CD4-positive, alpha-beta T cell (primary cell): ENCODE data around the gene LRRC8D. TPM values are rescaled to one million over a fixed set of nuclear protein-coding genes. Genes with fewer than 3 reads are reported as not detected.

ENCODE experiments used
- ATAC-seq: fragments of 200-7000 bp; cut with Tn5 transposase; one replicate; pipeline ENCODE4 v1.10.0; 2022; ENCODE audit warnings: mild to moderate bottlenecking; ENCODE audit not compliant: poor library complexity
- CTCF ChIA-PET: fragments of 350-600 bp; sonication (Branson Sonifier 250); formaldehyde crosslinking; loops from one replicate; lab custom pipeline; 2021; ENCODE audit warnings: antibody characterized with exemption, inconsistent platforms; lab: Charles Lee
- POLR2A ChIA-PET: fragments of 350-600 bp; sonication (Branson Sonifier 250); formaldehyde crosslinking; loops from one replicate; lab custom pipeline; 2021; ENCODE audit warnings: antibody characterized with exemption, inconsistent platforms; lab: Charles Lee
- DNase-seq, 14 experiments: peaks; one replicate each; pipeline ENCODE4 v3.0.0-alpha.2; 2013 to 2020; ENCODE audit warnings: mixed read lengths in 2 of 14
- H3K27ac ChIP-seq, 2 donors: one replicate each; pipeline versions ENCODE4 v1.5.1 to v1.7.0; 2013; ENCODE audit warnings: low read length in 2 of 2, low read depth in 1 of 2, mild to moderate bottlenecking in 1 of 2
- H3K27me3 ChIP-seq, 2 experiments: 1 replicate in 1 of 2; 2 replicates in 1 of 2; pipeline versions ENCODE4 v1.6.1 to v1.7.0; 2013; ENCODE audit warnings: low read length in 2 of 2, control low read depth in 1 of 2, mild to moderate bottlenecking in 1 of 2, moderate library complexity in 1 of 2; ENCODE audit not compliant: insufficient read depth in 2 of 2, control insufficient read depth in 1 of 2
- H3K36me3 ChIP-seq: one replicate; pipeline ENCODE4 v1.6.1; 2013; ENCODE audit warnings: low read length, control low read depth; ENCODE audit not compliant: insufficient read depth
- H3K4me1 ChIP-seq: one replicate; pipeline ENCODE4 v1.6.1; 2013; ENCODE audit warnings: low read length, control low read depth; ENCODE audit not compliant: insufficient read depth
- H3K4me3 ChIP-seq: one replicate; pipeline ENCODE4 v1.5.1; 2013; ENCODE audit warnings: mild to moderate bottlenecking, low read length, moderate library complexity
- H3K9me3 ChIP-seq, 2 experiments: 1 replicate in 1 of 2; 2 replicates in 1 of 2; pipeline versions ENCODE4 v1.6.1 to v1.7.0; 2013; ENCODE audit warnings: low read length in 2 of 2, mild to moderate bottlenecking in 2 of 2, control low read depth in 1 of 2, moderate library complexity in 1 of 2; ENCODE audit not compliant: control insufficient read depth in 1 of 2, insufficient read depth in 1 of 2
- H3K27ac Mint-ChIP-seq: one replicate; pipeline ENCODE4 v1.8.0; 2020; ENCODE audit warnings: mixed read lengths
- H3K27me3 Mint-ChIP-seq: one replicate; pipeline ENCODE4 v1.8.0; 2021; ENCODE audit warnings: mixed read lengths
- H3K36me3 Mint-ChIP-seq: one replicate; pipeline ENCODE4 v1.8.0; 2021; ENCODE audit warnings: low read depth, mixed read lengths
- H3K4me1 Mint-ChIP-seq: one replicate; pipeline ENCODE4 v1.8.0; 2021; ENCODE audit warnings: low read depth, mixed read lengths
- H3K4me3 Mint-ChIP-seq: one replicate; pipeline ENCODE4 v1.8.0; 2020; ENCODE audit warnings: mild to moderate bottlenecking, mixed read lengths
- H3K9me3 Mint-ChIP-seq: one replicate; pipeline ENCODE4 v1.8.0; 2020; ENCODE audit warnings: mixed read lengths
- CTCF ChIP-seq: fragments of 200-600 bp; IDR thresholded peaks from one replicate; pipeline ENCODE4 v1.8.0; 2022; ENCODE audit warnings: antibody characterized with exemption, mild to moderate bottlenecking
- intact Hi-C, 2 experiments: fragments of 100-400 bp; cut with DNase I in 1 of 2; cut with micrococcal nuclease in 1 of 2; formaldehyde crosslinking; loops; one replicate each; pipeline versions ENCODE4 v1.15.1 to v1.9.0; 2023 to 2025; cut with DNase I, micrococcal nuclease
- total RNA-seq, 174 experiments: library from RNA in 2 of 174; stranded (reverse) in 2 of 174; gene quantifications; one replicate each; pipeline ENCODE4 v1.2.3 and lab custom pipeline; 2021 to 2026

The LRRC8D gene
- total RNA-seq, 2 experiments from 2014 or later: 15.5 to 18.2 TPM

GRCh38 chr1:89807503-89807902 is 13.3 kb upstream of the LRRC8D start:
- DNase-seq (no peak), ATAC-seq (no peak)
- H3K27me3 Mint-ChIP-seq: peaks cover 10% of the 10 kb centered on the region
- H3K4me1 ChIP-seq: peaks cover 3% of the 10 kb centered on the region
- H3K4me1 Mint-ChIP-seq: no peaks in the 10 kb centered on the region
- H3K36me3 Mint-ChIP-seq: no peaks in the 10 kb centered on the region
- CTCF ChIA-PET: interaction anchor here (1.3 kb wide), 1 partner anchor 45 kb away, joined by 3 read pairs; no protein-coding TSS in a partner anchor
- H3K27me3 ChIP-seq: no peaks in the 10 kb centered on the region
- intact Hi-C loops: loop anchor here in 1 of 2 experiments (5.0 kb wide), 1 partner anchor 35 kb away; no protein-coding TSS in a partner anchor
- no peaks in the 10 kb centered on the region for H3K36me3 ChIP-seq
- no peak for TF ChIP-seq CTCF
- H3K4me3 ChIP-seq: no peak overlapping the region
- no peaks in the 10 kb centered on the region for H3K9me3 Mint-ChIP-seq
- H3K4me3 Mint-ChIP-seq: no peak overlapping the region
- no peak overlapping the region for H3K27ac ChIP-seq
- H3K9me3 ChIP-seq: no peaks in the 10 kb centered on the region
- no peak overlapping the region for H3K27ac Mint-ChIP-seq
- POLR2A ChIA-PET: no interaction called here

- TF ChIP-seq CTCF: no peak
- H3K27me3 ChIP-seq: no peaks in the 10 kb centered on the region
- Mint-ChIP-seq H3K4me1 (no peaks in the 10 kb centered on the region), H3K4me3 (no peak overlapping the region), H3K9me3 (no peaks in the 10 kb centered on the region), H3K27me3 (peaks cover 10% of the 10 kb centered on the region), H3K36me3 (no peaks in the 10 kb centered on the region), H3K27ac (no peak overlapping the region)
- ATAC-seq (no peak), DNase-seq (no peak)
- ChIA-PET CTCF (interaction anchor here (1.3 kb wide), 1 partner anchor 45 kb away, joined by 3 read pairs; no protein-coding TSS in a partner anchor), POLR2A (no interaction called here)
- intact Hi-C loops: loop anchor here in 1 of 2 experiments (5.0 kb wide), 1 partner anchor 34 kb away; no protein-coding TSS in a partner anchor
- peaks cover 3% of the 10 kb centered on the region for H3K4me1 ChIP-seq
- no peaks in the 10 kb centered on the region for H3K36me3 ChIP-seq
- H3K4me3 ChIP-seq: no peak overlapping the region
- no peaks in the 10 kb centered on the region for H3K9me3 ChIP-seq
- H3K27ac ChIP-seq: no peak overlapping the region
These were observed 12.8 kb upstream of the LRRC8D start for GRCh38 chr1:89807983-89808382.

- Mint-ChIP-seq H3K36me3 (no peaks in the 10 kb centered on the region), H3K27me3 (peaks cover 10% of the 10 kb centered on the region), H3K4me1 (no peaks in the 10 kb centered on the region), H3K9me3 (no peaks in the 10 kb centered on the region), H3K27ac (no peak overlapping the region), H3K4me3 (no peak overlapping the region)
- intact Hi-C loops: loop anchor here in 1 of 2 experiments (5.0 kb wide), 1 partner anchor 34 kb away; no protein-coding TSS in a partner anchor
- no peak overlapping the region for H3K4me3 ChIP-seq
- H3K4me1 ChIP-seq: peaks cover 3% of the 10 kb centered on the region
- ChIA-PET POLR2A (interaction anchor here (1.7 kb wide), 1 partner anchor 14 kb away, joined by 4 read pairs; no protein-coding TSS in a partner anchor), CTCF (interaction anchor here (1.3 kb wide), 1 partner anchor 46 kb away, joined by 3 read pairs; no protein-coding TSS in a partner anchor)
- H3K27me3 ChIP-seq: no peaks in the 10 kb centered on the region
- no peak for TF ChIP-seq CTCF
- H3K27ac ChIP-seq: no peak overlapping the region
- DNase-seq (no peak), ATAC-seq (no peak)
- no peaks in the 10 kb centered on the region for H3K9me3 ChIP-seq
- H3K36me3 ChIP-seq: no peaks in the 10 kb centered on the region
These were observed 12.3 kb upstream of the LRRC8D start for GRCh38 chr1:89808441-89809117.
